ENCODE results near the gene ADRA2C.

Gene ADRA2C

DNA sequence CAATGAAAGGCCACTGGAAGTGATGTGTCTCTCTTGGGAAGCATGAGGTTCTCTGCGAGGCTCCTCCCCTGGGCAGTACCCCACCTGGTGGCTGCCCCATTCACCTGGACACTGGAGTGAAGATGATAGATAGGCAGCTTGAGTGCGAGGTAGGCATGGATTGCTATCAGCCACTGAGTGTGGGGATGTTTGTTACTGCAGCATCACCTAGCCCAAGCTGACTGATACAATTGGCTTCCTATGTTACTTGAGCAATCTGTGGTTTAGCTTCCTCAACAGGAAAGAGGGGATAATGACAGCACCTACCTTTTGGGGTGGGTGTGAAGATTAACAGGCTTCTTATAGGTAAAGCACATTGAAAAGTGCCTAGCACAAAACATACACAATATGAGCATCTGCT, 30.8 kb downstream of the ADRA2C start:
- Histone ChIP-seq H4K20me1 (ENCODE audit: insufficient read depth, low read length, poor library complexity, severe bottlenecking) (no peaks in the 10 kb centered on the region), H3K36me3 (ENCODE audit: insufficient read depth, low read length) (no peaks in the 10 kb centered on the region), H3K9me2 (replicated peaks; ENCODE audit: low read depth, low read length) (no peaks in the 10 kb centered on the region), H3K4me1 (ENCODE audit: insufficient read depth, low read length, poor library complexity, severe bottlenecking) (no peaks in the 10 kb centered on the region), H3K9me3 (ENCODE audit: insufficient read depth, low read depth, low read length) (no peaks in the 10 kb centered on the region; the same call in 1 of the 2 replicates), H3K79me2 (ENCODE audit: insufficient read depth, low read length) (no peaks in the 10 kb centered on the region), H3K27me3 (ENCODE audit: insufficient read depth, low read length, poor library complexity, severe bottlenecking) (no peaks in the 10 kb centered on the region), H3K9ac (ENCODE audit: low read depth, low read length, poor library complexity, severe bottlenecking) (no peak overlapping the region), H3F3A (ENCODE audit: low read depth) (no peaks in the 10 kb centered on the region), H3K4me2 (ENCODE audit: low read depth, low read length, poor library complexity, severe bottlenecking) (no peak overlapping the region), H2AFZ (ENCODE audit: low read length) (no peak overlapping the region), H3K4me3 (ENCODE audit: low read length, poor library complexity, severe bottlenecking) (no peak overlapping the region)
- no peak for TF ChIP-seq EZH2phosphoT487 (IDR thresholded peaks at IDR 0.05; ENCODE audit: borderline replicate concordance)
- TF ChIP-seq, protein P1, sequence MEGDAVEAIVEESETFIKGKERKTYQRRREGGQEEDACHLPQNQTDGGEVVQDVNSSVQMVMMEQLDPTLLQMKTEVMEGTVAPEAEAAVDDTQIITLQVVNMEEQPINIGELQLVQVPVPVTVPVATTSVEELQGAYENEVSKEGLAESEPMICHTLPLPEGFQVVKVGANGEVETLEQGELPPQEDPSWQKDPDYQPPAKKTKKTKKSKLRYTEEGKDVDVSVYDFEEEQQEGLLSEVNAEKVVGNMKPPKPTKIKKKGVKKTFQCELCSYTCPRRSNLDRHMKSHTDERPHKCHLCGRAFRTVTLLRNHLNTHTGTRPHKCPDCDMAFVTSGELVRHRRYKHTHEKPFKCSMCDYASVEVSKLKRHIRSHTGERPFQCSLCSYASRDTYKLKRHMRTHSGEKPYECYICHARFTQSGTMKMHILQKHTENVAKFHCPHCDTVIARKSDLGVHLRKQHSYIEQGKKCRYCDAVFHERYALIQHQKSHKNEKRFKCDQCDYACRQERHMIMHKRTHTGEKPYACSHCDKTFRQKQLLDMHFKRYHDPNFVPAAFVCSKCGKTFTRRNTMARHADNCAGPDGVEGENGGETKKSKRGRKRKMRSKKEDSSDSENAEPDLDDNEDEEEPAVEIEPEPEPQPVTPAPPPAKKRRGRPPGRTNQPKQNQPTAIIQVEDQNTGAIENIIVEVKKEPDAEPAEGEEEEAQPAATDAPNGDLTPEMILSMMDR (conservative IDR thresholded peaks at IDR 0.05; ENCODE audit: low read length) = no peak

DNA sequence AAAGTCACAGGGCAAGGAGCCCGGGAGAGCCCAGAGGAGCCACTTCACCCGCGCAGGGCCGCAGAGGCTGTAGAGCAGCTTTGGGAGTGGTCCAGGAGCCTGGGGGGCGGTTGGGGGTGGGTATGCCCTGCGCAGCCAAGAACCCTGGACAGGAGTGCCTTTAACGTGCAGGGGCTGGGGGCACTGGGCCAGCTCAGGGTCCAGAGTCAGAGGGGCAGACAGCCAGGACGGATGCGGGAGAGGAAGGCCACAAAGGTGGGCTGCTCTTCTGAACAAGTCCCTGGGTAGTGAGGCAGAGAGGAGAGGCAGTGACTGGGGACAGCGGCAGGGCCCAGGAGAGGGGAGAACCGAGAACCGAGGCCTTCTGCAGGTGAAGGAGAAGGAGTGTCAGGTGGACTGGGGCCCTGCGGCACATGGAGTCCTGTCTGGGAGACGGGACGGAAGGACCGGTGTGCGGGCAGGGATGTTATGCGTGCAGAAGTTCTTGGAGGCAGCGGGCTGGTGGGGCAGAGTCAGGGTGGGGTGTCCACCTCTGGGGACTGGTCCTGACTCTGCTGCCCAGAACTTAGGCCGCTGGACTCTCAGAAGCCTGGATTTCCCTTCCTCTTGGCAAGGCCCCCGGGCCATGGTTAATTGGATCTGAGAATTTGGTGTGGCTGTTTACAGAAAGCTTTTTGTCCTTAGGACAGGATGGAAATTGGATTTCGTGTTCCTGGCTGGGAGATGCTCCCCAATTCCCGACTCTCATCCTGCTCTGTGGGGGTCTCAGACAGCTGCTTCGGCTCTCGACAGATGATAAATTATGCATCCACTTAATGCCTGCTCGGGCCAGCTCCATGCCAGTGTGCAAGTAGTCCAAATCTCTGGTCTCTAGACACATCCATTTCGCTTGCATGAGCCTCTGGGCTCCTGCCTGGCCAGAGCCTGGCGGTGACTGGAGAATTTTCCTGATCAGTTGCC, 31.9 kb downstream of the ADRA2C start:
- H3F3A ChIP-seq (ENCODE audit: low read depth) = no peaks in the 10 kb centered on the region
- no peak overlapping the region for H3K4me3 ChIP-seq (ENCODE audit: low read length, poor library complexity, severe bottlenecking)
- no peak for TF ChIP-seq EZH2phosphoT487 (IDR thresholded peaks at IDR 0.05; ENCODE audit: borderline replicate concordance)
- TF ChIP-seq, protein P1 (conservative IDR thresholded peaks at IDR 0.05; ENCODE audit: low read length) = no peak
- H3K27me3 ChIP-seq (ENCODE audit: insufficient read depth, low read length, poor library complexity, severe bottlenecking) = no peaks in the 10 kb centered on the region
- H3K36me3 ChIP-seq (ENCODE audit: insufficient read depth, low read length) = no peaks in the 10 kb centered on the region
- no peak overlapping the region for H2AFZ ChIP-seq (ENCODE audit: low read length)
- H3K79me2 ChIP-seq (ENCODE audit: insufficient read depth, low read length) = no peaks in the 10 kb centered on the region
- H3K9me3 ChIP-seq (ENCODE audit: insufficient read depth, low read depth, low read length) = no peaks in the 10 kb centered on the region; the same call in 1 of the 2 replicates
- H3K4me1 ChIP-seq (ENCODE audit: insufficient read depth, low read length, poor library complexity, severe bottlenecking) = no peaks in the 10 kb centered on the region
- no peaks in the 10 kb centered on the region for H3K9me2 ChIP-seq (replicated peaks; ENCODE audit: low read depth, low read length)
- no peaks in the 10 kb centered on the region for H4K20me1 ChIP-seq (ENCODE audit: insufficient read depth, low read length, poor library complexity, severe bottlenecking)
- H3K4me2 ChIP-seq (ENCODE audit: low read depth, low read length, poor library complexity, severe bottlenecking) = no peak overlapping the region
- no peak overlapping the region for H3K9ac ChIP-seq (ENCODE audit: low read depth, low read length, poor library complexity, severe bottlenecking)

DNA sequence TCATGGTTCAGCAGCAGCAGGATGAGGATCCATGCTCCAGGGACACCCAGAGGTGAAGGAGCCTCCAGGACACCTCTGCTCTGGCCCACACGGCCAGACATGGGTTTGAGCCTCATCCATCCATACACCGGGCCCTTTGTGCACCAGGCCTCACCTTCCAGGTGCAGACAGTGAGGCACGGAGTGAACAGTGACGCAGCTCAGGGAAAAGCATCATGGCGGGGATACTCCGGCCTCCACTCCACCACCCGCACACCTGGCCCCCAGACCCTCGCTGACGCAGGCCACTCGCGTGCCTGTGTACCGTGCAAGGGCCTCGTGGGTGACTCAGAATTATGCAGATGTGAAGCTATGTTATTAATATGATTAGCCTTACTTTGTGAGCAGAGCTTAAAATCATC, 33.3 kb downstream of the ADRA2C start:
- H3K36me3 ChIP-seq (ENCODE audit: insufficient read depth, low read length) = no peaks in the 10 kb centered on the region
- TF ChIP-seq EZH2phosphoT487 (IDR thresholded peaks at IDR 0.05; ENCODE audit: borderline replicate concordance) = no peak
- TF ChIP-seq, protein P1 (conservative IDR thresholded peaks at IDR 0.05; ENCODE audit: low read length) = no peak
- no peak overlapping the region for H3K4me3 ChIP-seq (ENCODE audit: low read length, poor library complexity, severe bottlenecking)
- H3K9me2 ChIP-seq (replicated peaks; ENCODE audit: low read depth, low read length) = no peaks in the 10 kb centered on the region
- H3K4me2 ChIP-seq (ENCODE audit: low read depth, low read length, poor library complexity, severe bottlenecking) = no peak overlapping the region
- H3K9ac ChIP-seq (ENCODE audit: low read depth, low read length, poor library complexity, severe bottlenecking) = no peak overlapping the region
- H4K20me1 ChIP-seq (ENCODE audit: insufficient read depth, low read length, poor library complexity, severe bottlenecking) = no peaks in the 10 kb centered on the region
- H3K27me3 ChIP-seq (ENCODE audit: insufficient read depth, low read length, poor library complexity, severe bottlenecking) = no peaks in the 10 kb centered on the region
- no peaks in the 10 kb centered on the region for H3K79me2 ChIP-seq (ENCODE audit: insufficient read depth, low read length)
- no peak overlapping the region for H2AFZ ChIP-seq (ENCODE audit: low read length)
- no peaks in the 10 kb centered on the region for H3K4me1 ChIP-seq (ENCODE audit: insufficient read depth, low read length, poor library complexity, severe bottlenecking)
- no peaks in the 10 kb centered on the region; the same call in 1 of the 2 replicates for H3K9me3 ChIP-seq (ENCODE audit: insufficient read depth, low read depth, low read length)
- H3F3A ChIP-seq (ENCODE audit: low read depth) = no peaks in the 10 kb centered on the region

All from Loucy (cell line).